Skin epidermis (tissue), 12 donors: ENCODE results near the gene PDE10A.
"Not testable (repeated sequence)": the region's sequence is repeated elsewhere in the genome, so short reads cannot be mapped to it uniquely, and the experiment has no call there.

Experiments used
- H3K27ac ChIP-seq, 21 experiments: fragments of 200-600 bp; sonication (generic) in 11 of 21; one replicate each; pipeline ENCODE4 v1.5.0; 2020; ENCODE audit warnings: mild to moderate bottlenecking in 3 of 21, inconsistent platforms in 2 of 21, moderate library complexity in 2 of 21
- H3K4me3 ChIP-seq, 7 experiments: fragments of 200-600 bp; sonication (generic) in 2 of 7; one replicate each; pipeline ENCODE4 v1.5.0; 2020; ENCODE audit warnings: inconsistent platforms in 2 of 7, mild to moderate bottlenecking in 2 of 7, moderate library complexity in 1 of 7

Gene PDE10A

DNA sequence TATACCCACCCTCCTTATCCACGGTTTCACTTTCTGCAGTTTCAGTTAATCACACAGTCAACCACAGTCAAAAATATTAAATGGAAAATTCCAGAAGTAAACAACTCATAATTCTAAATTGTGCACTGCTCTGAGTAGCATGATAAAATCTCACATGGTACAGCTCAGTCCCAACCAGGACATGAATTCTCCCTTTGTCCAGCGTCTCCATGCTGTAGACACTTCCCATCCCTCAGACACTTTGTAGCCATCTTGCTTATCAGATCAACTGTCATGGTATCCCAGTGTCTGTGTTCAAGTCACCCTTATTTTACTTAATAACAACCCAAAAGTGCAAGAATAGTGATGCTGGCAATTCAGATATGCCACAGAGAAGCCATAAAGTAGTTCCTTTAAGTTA, 94.7 kb downstream of the PDE10A start:
- Histone ChIP-seq H3K27ac (no peak overlapping the region), H3K4me3 (no peak overlapping the region)

DNA sequence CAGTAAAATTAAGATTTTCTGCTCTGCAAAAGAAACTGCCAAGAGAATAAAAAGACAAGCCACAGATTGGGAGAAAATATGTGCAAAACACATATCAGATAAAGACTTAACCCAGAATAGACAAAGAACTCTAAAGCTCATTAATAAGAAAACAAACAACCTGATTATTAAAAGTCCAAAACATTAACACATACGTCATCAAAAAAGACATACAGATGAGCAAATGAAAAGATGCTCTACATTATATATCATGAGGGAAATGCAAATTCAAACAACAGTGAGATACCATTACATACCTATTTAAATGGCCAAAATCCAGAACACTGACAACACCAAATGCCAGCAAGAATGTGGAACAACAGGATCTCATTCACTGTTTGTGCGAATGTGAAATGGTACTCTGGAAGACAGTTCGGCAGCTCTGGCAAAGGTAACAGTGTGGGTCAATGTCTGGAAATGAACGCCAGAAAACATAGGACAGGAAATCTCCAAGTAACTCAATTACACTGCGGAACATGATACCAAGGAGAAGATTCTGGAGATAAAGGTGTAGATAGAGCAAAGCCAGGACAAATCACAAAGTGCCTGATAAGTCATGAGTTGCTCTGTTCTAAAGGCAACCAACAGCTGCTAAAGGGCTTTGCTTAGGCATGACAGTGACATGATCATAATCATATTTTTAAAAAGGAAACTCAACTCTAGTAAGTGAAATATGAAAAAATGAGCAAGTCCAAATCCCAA, 96.8 kb downstream of the PDE10A start:
- Histone ChIP-seq H3K27ac (no peak overlapping the region), H3K4me3 (no peak overlapping the region)

DNA sequence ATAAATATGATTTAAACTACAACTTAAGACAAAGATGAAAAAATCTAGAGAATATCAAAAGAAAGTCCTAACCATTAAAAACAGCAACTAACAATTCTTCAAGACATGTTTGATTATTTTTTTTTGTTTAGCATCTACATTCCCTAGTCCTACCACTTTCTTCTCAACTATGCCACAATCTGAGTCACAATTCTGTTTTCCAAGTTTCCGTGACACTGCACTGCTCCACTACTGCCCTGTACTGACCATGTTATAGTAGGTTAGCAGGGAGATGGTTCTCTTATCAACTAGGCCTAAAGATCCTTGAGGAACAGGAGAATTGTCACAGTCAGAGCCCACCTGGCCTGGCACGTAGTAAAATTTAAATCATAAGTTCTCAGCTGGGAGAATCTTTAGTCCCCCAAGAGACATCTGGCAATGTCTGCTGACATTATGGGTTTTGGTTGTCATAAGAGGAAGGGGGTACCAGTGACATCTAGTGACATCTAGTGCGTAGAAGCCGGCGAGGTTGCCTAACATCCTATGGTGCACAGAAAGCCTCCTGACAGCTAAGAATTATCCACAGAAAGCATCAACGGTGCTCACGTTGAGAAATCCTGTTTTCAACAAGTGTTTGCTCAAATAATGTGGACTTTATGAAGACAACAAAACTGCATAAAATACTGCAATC, 100.5 kb downstream of the PDE10A start:
- Histone ChIP-seq H3K27ac (no peak overlapping the region), H3K4me3 (no peak overlapping the region)

DNA sequence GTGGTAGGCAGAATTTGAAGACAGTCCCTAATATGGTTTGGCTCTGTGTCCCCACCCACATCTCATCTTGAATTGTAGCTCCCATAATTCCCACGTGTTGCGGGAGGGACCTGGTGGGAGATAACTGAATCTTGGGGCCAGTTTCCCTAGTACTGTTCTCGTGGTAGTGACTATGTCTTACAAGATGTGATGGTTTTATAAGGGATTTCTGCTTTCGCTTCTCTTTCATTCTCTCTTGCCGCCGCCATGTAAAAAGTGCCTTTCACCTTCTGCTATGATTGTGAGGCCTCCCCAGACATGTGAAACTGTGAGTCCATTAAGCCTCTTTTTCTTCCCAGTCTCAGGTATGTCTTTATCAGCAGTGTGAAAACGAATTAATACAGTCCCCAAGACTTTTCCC, 103.4 kb downstream of the PDE10A start:
- no peak overlapping the region for H3K27ac ChIP-seq
- no peak overlapping the region for H3K4me3 ChIP-seq

DNA sequence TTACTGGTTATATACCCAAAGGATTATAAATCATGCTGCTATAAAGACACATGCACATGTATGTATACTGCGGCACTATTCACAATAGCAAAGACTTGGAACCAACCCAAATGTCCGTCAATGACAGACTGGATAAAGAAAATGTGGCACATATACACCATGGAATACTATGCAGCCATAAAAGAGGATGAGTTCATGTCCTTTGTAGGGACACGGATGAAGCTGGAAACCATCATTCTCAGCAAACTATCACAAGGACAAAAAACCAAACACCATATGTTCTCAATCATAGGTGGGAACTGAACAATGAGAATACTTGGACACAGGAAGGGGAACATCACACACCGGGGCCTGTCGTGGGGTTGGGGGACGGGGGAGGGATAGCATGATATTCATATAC, 104.9 kb downstream of the PDE10A start:
- not testable (repeated sequence) for H3K27ac ChIP-seq, H3K4me3 ChIP-seq

DNA sequence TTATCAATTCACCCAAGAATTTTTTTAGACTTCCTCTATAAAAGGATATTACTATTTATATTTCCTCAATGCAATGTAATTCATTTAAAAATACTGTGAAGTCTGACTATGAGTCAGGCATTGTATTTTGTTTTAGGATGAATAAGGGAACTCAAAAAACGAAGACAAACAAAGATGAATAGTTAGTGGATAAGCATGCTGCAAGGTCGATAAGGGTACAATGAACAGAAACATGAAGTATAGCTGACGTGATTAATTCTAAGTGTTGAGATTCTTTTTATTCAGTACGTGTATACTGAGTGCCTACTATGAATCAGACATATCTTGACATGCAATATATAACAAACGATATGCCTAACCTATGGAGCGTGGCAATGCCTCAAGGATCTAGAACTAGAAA, 105.4 kb downstream of the PDE10A start:
- Histone ChIP-seq H3K4me3 (no peak overlapping the region), H3K27ac (no peak overlapping the region)

DNA sequence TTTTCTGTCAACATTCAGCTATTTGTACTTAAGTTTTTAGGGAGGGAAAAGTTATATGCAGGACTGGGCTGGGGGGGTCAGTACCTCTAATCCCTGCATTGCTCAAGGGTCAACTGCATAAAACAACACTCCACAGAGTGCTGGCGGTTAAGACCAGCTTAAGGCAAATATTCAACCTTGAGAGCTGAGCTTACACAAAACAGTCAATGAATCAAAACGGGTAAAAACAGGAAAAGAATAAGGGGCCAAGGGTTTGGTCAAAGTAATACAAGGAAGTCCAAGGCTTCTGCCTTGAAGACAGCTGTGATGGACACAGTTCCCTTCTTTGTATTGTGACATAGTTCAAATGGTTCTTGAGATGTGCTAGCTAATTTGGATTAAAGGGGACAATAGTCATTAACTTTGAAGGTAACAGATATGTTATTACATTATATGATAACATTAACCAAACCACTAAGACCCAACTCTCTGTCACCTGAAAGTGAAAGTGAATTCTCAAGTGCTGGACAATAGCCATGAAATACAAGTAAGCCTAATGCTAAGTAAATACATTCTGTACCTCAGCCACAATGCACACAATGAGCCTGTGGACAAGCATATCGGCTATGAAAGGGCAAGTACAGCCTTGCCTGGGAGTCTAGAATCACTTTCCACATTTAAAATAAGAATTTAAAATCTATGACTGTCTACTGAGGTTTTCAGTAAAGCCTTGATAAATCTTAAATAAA, 106.8 kb downstream of the PDE10A start:
- H3K27ac ChIP-seq = no peak overlapping the region
- no peak overlapping the region for H3K4me3 ChIP-seq

DNA sequence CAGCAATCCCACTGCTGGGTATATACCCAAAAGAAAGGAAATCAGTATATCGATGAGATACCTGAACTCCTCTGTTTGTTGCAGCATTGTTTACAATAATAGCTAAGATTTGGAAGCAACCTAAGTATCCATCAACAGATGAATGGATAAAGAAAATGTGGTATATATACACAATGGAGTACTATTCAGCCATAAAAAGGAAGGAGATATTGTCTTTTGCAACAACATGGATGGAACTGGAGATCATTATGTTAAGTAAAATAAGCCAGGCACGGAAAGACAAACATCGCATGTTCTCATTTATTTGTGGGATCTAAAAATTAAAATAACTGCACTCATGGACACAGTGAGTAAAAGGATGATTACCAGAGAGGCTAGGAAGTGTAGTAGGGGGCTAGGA, 108.4 kb downstream of the PDE10A start:
- not testable (repeated sequence) for H3K27ac ChIP-seq, H3K4me3 ChIP-seq

DNA sequence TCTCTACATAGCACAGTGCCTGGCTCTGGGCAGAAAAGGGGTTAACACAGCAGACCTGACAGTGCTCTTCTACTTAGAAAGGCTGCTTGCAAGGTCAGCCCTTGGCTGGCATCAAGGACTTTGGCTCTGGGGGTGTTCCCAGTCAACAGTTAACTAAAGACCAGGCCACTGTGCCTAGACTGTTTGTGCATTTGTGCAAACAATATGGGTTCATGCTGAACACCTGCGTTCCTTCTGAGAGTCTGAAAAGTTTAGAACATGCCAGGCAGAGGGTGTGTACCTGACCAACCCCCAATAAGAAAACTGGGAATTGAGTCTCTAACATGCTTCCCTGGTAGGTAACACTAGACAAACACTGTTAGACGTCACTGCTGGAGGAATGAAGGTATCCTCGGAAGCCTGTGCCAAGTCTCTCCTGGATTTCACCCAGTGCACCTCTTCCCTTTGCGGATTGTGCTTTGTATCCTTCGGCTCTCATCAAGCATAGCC, 110.7 kb downstream of the PDE10A start:
- Histone ChIP-seq H3K27ac (no peak overlapping the region), H3K4me3 (no peak overlapping the region)

DNA sequence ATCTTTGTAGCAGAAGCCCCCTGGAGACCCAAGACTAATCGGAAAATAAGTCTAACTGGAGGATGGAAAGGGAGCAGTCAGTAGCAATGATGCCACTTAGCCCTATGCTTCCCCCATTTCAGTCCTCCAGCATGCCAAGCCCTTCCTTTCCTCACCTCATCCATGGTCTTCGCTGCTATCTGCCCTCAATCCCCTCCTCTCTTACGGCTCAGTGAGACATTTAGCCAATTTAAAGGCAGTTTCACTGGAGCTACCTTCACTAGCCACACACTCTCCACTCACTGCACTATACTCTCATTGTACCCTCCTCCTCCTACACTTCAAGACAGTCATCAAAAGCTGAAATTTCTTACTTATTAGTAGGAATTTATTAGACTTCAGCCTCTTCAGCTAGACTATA, 111.2 kb downstream of the PDE10A start:
- Histone ChIP-seq H3K27ac (no peak overlapping the region), H3K4me3 (no peak overlapping the region)

DNA sequence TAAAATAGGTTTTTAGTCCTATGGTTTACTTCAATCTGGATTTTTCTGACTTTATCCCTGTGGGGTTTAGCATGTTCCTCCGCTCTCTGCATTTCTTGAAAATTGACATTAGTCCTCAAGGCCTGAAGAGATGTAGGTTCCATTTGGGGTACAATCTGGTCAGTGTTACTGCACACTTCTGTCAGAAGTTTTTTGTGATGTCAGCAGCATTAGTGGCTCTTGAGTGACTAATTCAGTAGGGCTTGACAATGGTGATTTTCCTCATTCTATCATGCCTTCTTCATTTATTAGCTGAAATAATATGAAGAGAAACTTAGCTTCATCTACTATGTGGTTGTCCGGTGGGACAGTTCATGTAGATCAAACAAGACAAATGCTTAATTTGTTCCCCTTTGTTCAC, 114.6 kb downstream of the PDE10A start:
- Histone ChIP-seq H3K4me3 (no peak overlapping the region), H3K27ac (no peak overlapping the region)

DNA sequence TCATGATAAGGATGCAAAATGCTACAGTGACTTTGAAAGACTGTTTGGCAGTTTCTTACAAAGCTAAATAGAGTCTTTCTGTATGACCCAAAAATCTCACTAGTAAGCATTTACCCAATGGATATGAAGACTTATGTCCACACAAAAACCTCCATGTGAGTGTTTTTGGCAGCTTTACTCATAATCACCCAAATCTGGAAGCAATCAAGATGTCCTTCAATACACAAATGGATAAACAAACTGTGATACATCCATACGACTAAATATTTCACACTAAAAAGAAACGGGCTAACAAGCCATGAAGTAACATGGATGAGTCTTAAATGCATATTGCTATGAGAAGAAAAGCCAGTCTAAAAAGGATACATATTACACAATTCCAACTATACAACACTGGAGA, 117.2 kb downstream of the PDE10A start:
- H3K27ac ChIP-seq = no peak overlapping the region
- H3K4me3 ChIP-seq = no peak overlapping the region

DNA sequence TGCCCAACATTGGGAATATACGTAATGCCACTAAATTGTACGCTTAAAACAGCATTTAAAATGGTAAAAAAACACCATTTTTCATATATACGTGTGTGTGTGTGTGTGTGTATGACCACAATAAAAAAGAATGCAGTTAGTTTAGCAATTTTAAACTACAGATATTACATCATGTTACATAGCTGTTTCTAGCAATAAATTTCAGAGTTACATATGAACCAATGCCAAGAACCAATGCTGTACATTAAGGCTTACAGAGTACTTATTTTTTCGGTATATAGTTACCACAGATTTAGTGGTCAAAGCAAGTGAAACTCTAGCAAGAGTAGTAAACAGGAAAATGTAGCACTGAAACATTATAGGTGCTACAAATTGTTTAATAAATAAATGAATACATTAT, 119.3 kb downstream of the PDE10A start:
- no peak overlapping the region for H3K27ac ChIP-seq
- H3K4me3 ChIP-seq = no peak overlapping the region

DNA sequence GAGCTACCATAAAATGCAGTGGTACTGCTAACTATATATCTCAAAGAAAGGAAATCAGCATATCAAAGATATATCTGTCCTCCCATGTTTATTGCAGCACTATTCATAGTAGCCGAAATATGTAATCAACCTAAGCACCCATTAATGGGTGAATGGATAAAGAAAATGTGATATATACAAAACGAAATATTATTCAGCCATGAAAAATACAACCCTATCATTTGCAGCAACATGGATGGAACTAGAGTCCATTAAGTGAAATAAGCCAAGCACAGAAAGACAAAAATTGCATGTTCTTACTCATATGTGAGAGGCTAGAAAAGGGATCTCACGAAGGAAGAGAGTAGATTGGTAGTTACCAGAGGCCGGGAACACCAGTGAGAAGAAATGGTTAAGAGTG, 126.1 kb downstream of the PDE10A start:
- H3K27ac ChIP-seq = no peak overlapping the region
- no peak overlapping the region for H3K4me3 ChIP-seq

DNA sequence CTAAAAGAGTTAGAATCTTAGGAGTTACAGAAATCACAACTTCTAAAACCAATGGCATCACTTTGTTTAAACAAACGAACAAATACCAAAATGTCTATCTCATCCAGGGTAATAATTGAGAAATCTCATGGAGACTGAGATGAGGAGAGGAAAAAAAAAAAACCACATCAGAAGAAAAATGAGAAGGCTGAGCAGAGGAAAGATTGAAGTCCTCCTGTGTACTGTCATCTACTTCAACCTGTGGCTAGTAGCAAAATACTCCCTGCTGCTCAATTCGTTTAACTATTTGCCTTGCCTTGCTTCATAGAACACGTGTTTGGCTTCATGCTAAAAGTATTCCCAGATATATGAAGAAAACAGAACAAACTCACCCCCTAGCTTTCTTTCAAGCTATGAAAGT, 143.7 kb downstream of the PDE10A start:
- Histone ChIP-seq H3K27ac (no peak overlapping the region), H3K4me3 (no peak overlapping the region)

DNA sequence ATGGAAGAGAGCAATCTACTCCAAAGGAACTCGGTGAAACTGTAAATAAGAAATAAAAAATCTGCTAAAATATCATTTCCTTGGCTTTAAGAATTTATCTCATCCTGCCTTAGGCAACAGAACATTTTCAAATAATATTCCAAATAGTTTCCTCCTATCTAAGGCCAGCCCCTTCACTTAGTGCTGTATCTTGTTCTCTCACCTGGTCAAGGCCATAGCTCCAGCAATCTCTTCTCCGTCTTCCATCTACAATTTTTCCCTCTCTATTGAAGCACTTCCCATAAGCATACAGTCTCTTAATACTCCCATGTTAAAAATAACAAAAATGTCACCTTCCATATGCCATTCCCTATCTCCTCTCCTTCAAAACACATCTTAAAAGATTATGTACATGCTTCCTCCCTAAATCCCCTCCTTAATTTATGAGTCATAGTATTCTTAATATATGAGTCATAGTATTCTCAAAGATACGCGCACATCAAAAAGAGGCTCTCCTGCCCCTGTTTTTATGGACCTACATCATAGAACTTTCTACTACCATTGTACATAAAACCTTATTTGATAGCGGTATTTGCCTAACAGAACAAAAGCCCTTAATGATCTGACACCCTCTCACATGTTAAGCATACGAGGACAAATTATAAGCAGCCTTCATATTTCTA, 146.9 kb downstream of the PDE10A start:
- H3K4me3 ChIP-seq = no peak overlapping the region
- no peak overlapping the region for H3K27ac ChIP-seq

DNA sequence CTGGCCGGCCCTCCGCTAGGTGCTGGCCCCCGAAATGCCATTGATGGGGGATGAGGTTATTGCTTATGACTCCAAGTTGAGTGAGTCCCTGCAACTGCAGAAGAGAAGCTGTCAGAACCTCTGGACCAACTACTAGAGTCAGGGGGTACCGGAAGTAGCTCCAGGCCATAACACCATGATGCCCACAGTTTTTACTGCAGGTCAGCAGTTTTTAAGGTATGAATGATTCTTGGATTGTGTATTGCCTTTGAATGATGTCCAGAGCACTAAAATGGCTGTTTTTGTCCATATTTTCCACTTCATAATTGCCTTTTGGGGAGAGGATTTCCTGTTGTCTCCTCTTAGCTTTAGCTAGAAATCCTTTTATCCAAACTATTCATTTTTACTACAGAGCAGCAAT, 148.4 kb downstream of the PDE10A start:
- H3K27ac ChIP-seq = no peak overlapping the region
- no peak overlapping the region for H3K4me3 ChIP-seq

DNA sequence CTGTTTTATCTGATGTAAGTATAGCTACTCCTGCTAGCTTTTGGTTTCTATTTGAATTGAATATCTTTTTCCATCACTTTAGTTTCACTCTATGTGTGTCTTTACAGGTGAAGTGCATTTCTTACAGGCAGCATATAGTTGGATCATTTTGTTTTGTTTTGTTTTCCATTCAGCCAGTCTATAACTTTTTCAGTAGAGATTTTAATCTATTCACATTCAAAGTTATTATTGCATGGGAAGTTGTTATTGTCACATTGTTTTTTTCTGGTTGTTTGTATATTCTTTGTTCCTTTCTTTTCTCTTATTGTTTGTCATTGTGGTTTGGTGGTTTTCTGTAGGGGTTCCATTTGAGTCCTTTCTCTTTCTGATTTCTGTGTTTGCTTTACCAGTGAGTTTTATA, 151.2 kb downstream of the PDE10A start:
- no peak overlapping the region for H3K27ac ChIP-seq

DNA sequence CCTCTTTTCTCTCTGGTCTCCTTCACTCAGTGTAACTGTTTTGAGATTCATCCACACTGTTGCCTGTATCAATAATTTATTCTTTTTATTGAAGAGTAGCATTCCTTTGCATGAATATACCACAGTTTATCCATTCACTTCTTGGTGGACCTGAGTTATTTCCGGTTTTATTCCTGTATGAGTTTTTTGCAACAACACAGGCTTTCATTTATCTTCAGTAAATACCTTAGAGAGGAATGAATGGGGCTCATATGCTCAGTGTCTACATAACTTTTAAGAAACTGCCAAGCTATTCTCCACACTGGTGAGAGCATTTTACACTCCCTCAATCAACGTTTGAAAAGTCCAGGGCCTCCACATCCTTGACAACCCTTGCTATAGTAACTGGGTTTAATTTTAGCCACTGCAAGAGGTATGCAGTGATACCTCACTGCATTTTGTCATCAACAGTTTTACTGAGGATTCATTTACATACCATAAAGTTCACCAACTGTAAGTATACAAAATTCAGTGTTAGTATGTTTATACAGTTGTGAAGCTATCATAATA, 154.6 kb downstream of the PDE10A start:
- H3K4me3 ChIP-seq = no peak overlapping the region
- H3K27ac ChIP-seq = no peak overlapping the region

More for the DNA sequence above, 151.2 kb downstream of the PDE10A start:
- H3K4me3 ChIP-seq = no peak overlapping the region

DNA sequence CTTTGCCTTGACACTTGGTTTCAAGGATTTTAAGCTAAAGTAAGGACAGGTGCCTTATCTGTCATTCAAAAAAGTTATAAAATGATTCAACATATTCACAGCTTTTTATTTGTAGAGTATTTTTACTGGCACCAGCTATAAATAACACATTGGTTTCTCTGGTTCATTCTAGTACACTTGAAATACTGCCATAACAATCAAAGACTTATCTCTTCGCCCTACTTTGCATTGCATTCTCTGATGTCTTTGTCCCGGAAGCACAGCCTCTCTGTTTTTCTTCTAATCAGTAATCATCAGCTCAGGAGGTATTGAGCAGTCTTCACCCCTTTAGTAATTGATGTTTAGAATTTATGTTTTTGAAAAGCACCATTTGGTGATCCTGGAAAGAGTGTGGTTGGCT, 156.4 kb downstream of the PDE10A start:
- Histone ChIP-seq H3K27ac (no peak overlapping the region), H3K4me3 (no peak overlapping the region)
